HCT116 (cell line): Measurements from ENCODE around the gene ST7. TPM values are rescaled to one million over a fixed set of nuclear protein-coding genes. Genes with fewer than 3 reads are reported as not detected.

Experiments used
- ATAC-seq: fragments of 200-7000 bp; cut with Tn5 transposase; 2 replicates; pipeline ENCODE4 v1.9.1; 2020; ENCODE audit warnings: mild to moderate bottlenecking, moderate library complexity
- BruUV-seq: library from RNA; stranded (reverse); fragments of 400-500 nt; replicated peaks from 2 replicates; lab custom pipeline; 2021; lab: Mats Ljungman, UMichigan
- CTCF ChIA-PET: fragments of 300-600 bp; sonication (Branson Sonifier 250); formaldehyde crosslinking; loops from one replicate; lab custom pipeline; 2021; ENCODE audit warnings: antibody characterized with exemption; lab: Charles Lee
- POLR2A ChIA-PET: fragments of 300-600, 350-600 bp; sonication (Branson Sonifier 250); formaldehyde crosslinking; loops from one replicate; lab custom pipeline; 2021; ENCODE audit warnings: antibody characterized with exemption; lab: Charles Lee
- RAD21 ChIA-PET, 2 experiments: fragments of 300-600 bp; sonication (Branson Sonifier 250); formaldehyde crosslinking; loops; one replicate each; lab custom pipeline; 2023; ENCODE audit warnings: low total read pairs in 2 of 2; ENCODE audit not compliant: uncharacterized antibody in 2 of 2, unreplicated experiment in 2 of 2, low non-redundant PET in 1 of 2; lab: Charles Lee
- DNase-seq: peaks from one replicate; pipeline ENCODE4 v3.0.0-alpha.2; 2010; ENCODE audit warnings: low read depth, low spot score
- H2AFZ ChIP-seq: fragments of 200-600 bp; shearing (Covaris generic), sonication (generic); 2 replicates; pipeline ENCODE4 v1.6.1; 2017; ENCODE audit warnings: low read depth, mixed run types, mixed read lengths, antibody characterized with exemption, low read length; ENCODE audit not compliant: poor library complexity, severe bottlenecking
- H3K27ac ChIP-seq: 2 replicates; pipeline ENCODE4 v1.5.1; 2012; ENCODE audit warnings: low read depth, low read length
- H3K27me3 ChIP-seq: fragments of 200-600 bp; sonication (generic); 2 replicates; pipeline ENCODE4 v1.6.1; 2016; ENCODE audit warnings: mixed run types, low read length, mixed read lengths; ENCODE audit not compliant: insufficient read depth
- H3K36me3 ChIP-seq, 2 experiments: fragments of 200-500 bp in 1 of 2; fragments of 200-600 bp in 1 of 2; sonication (Bioruptor generic) in 1 of 2; sonication (generic) in 1 of 2; 2 replicates each; pipeline versions ENCODE4 v1.5.1 to v1.6.1; 2014 to 2016; ENCODE audit warnings: low read length in 2 of 2, inconsistent platforms in 1 of 2, mixed read lengths in 1 of 2, mixed run types in 1 of 2; ENCODE audit not compliant: insufficient read depth in 2 of 2, control insufficient read depth in 1 of 2
- H3K4me1 ChIP-seq, 2 experiments: fragments of 200-600 bp in 1 of 2; sonication (generic) in 1 of 2; 2 replicates each; pipeline versions ENCODE4 v1.5.1 to v1.6.1; 2012 to 2017; ENCODE audit warnings: low read length in 2 of 2, inconsistent platforms in 1 of 2, mild to moderate bottlenecking in 1 of 2, mixed read lengths in 1 of 2, mixed run types in 1 of 2, moderate library complexity in 1 of 2; ENCODE audit not compliant: insufficient read depth in 2 of 2, control insufficient read depth in 1 of 2
- H3K4me2 ChIP-seq: fragments of 200-600 bp; sonication (generic); 2 replicates; pipeline ENCODE4 v1.6.1; 2017; ENCODE audit warnings: mixed run types, low read length, mixed read lengths
- H3K4me3 ChIP-seq, 2 experiments: fragments of 200-600 bp in 1 of 2; sonication (generic) in 1 of 2; replicated peaks in 1 of 2; 2 replicates each; pipeline ENCODE4 v1.5.1; 2011 to 2016; ENCODE audit warnings: low read length in 2 of 2, control low read depth in 1 of 2, low read depth in 1 of 2, mild to moderate bottlenecking in 1 of 2, mixed read lengths in 1 of 2, mixed run types in 1 of 2
- H3K79me2 ChIP-seq: fragments of 200-600 bp; sonication (generic); 2 replicates; pipeline ENCODE4 v1.6.1; 2017; ENCODE audit warnings: mild to moderate bottlenecking, mixed run types, low read length, moderate library complexity, mixed read lengths; ENCODE audit not compliant: insufficient read depth
- H3K9ac ChIP-seq: fragments of 200-600 bp; sonication (generic); 2 replicates; pipeline ENCODE4 v1.6.1; 2016; ENCODE audit warnings: low read length, mixed read lengths
- H3K9me2 ChIP-seq: fragments of 200-600 bp; sonication (generic), shearing (Covaris generic); 2 replicates; pipeline ENCODE4 v1.6.1; 2017; ENCODE audit warnings: mixed run types, mild to moderate bottlenecking, moderate library complexity; ENCODE audit not compliant: insufficient read depth
- H3K9me3 ChIP-seq, 2 experiments: fragments of 200-500 bp in 1 of 2; fragments of 200-600 bp in 1 of 2; sonication (Bioruptor generic) in 1 of 2; sonication (generic) in 1 of 2; 2 replicates each; pipeline ENCODE4 v1.6.1; 2014 to 2017; ENCODE audit warnings: low read length in 2 of 2, mixed read lengths in 2 of 2, inconsistent platforms in 1 of 2, low read depth in 1 of 2, mild to moderate bottlenecking in 1 of 2, mixed run types in 1 of 2, moderate library complexity in 1 of 2; ENCODE audit not compliant: control insufficient read depth in 1 of 2, insufficient read depth in 1 of 2
- H4K20me1 ChIP-seq: fragments of 200-600 bp; sonication (generic), shearing (Covaris generic); 2 replicates; pipeline ENCODE4 v1.6.1; 2017; ENCODE audit warnings: mixed run types, mild to moderate bottlenecking, moderate library complexity; ENCODE audit not compliant: insufficient read depth
- CEBPB ChIP-seq: IDR thresholded peaks from 2 replicates; pipeline ENCODE4 v1.6.1; 2012; ENCODE audit warnings: low read depth
- CTCF ChIP-seq, 3 experiments: fragments of 200-600 bp in 1 of 3; sonication (generic) in 1 of 3; IDR thresholded peaks in 2 of 3; conservative IDR thresholded peaks in 1 of 3; 2 replicates each; pipeline ENCODE4 v1.5.1; 2012 to 2017; ENCODE audit warnings: low read depth in 2 of 3, low read length in 2 of 3, antibody characterized with exemption in 1 of 3, borderline replicate concordance in 1 of 3, control low read depth in 1 of 3, mild to moderate bottlenecking in 1 of 3, mixed read lengths in 1 of 3, mixed run types in 1 of 3, moderate library complexity in 1 of 3; ENCODE audit not compliant: insufficient read depth in 1 of 3
- EZH2phosphoT487 ChIP-seq: fragments of 200-600 bp; IDR thresholded peaks from 2 replicates; pipeline ENCODE4 v1.6.1; 2018; ENCODE audit warnings: antibody characterized with exemption, borderline replicate concordance
- JUND ChIP-seq: IDR thresholded peaks from 2 replicates; pipeline ENCODE4 v1.6.1; 2012
- MAX ChIP-seq: IDR thresholded peaks from 2 replicates; pipeline ENCODE4 v1.6.1; 2012
- SRF ChIP-seq: IDR thresholded peaks from 2 replicates; pipeline ENCODE4 v1.6.1; 2012; ENCODE audit warnings: low read depth
- TCF7L2 ChIP-seq: IDR thresholded peaks from 2 replicates; pipeline ENCODE4 v1.7.0; 2011; ENCODE audit warnings: borderline replicate concordance, inconsistent platforms; ENCODE audit not compliant: insufficient read depth, insufficient read length; ENCODE audit errors: extremely low read depth
- YY1 ChIP-seq: IDR thresholded peaks from 2 replicates; pipeline ENCODE4 v1.6.1; 2011; ENCODE audit warnings: low read length, low read depth, moderate library complexity, mild to moderate bottlenecking; ENCODE audit not compliant: insufficient replicate concordance; ENCODE audit errors: extremely low read depth
- ZFX ChIP-seq: fragments of 450-650 bp; IDR thresholded peaks from 2 replicates; pipeline ENCODE4 v1.6.1; 2017
- ZNF274 ChIP-seq: fragments of 200-500 bp; sonication (Bioruptor generic); IDR thresholded peaks from 2 replicates; pipeline ENCODE4 v1.6.1; 2014; ENCODE audit warnings: mild to moderate bottlenecking, low read depth, low read length, inconsistent platforms
- intact Hi-C: fragments of 100-400 bp; cut with micrococcal nuclease; formaldehyde crosslinking; loops from 2 replicates; pipeline ENCODE4 v1.10.0; 2022
- total RNA-seq: library from RNA; stranded (reverse); gene quantifications from one replicate; pipeline ENCODE4 v1.2.1, GENCODE V29; 2021; ENCODE audit not compliant: unreplicated experiment

ST7 gene
- total RNA-seq, 1 experiment from 2014 or later = 12.6 TPM

- no peak overlapping the region for H3K9ac ChIP-seq
- TF ChIP-seq ZFX (no peak), EZH2phosphoT487 (no peak), SRF (no peak), TCF7L2 (no peak), JUND (no peak), YY1 (no peak), CTCF (IDR thresholded peaks at IDR 0.05 in 2 of 3, conservative IDR thresholded peaks at IDR 0.05 in 1 of 3; ENCODE audit: borderline replicate concordance in 1 of 3, insufficient read depth in 1 of 3, low read depth in 2 of 3, low read length in 2 of 3) (no peak), MAX (no peak), CEBPB (no peak), ZNF274 (no peak)
- TF ChIP-seq, all 23 proteins: peak for 0
- Histone ChIP-seq H3K9me2 (no peaks in the 10 kb centered on the region), H3K4me1 (no peaks in the 10 kb centered on the region), H3K9me3 (no peaks in the 10 kb centered on the region), H3K4me2 (no peak overlapping the region), H2AFZ (no peak overlapping the region), H4K20me1 (no peaks in the 10 kb centered on the region), H3K27me3 (no peaks in the 10 kb centered on the region), H3K79me2 (no peaks in the 10 kb centered on the region), H3K36me3 (no peaks in the 10 kb centered on the region), H3K4me3 (no peak overlapping the region), H3K27ac (no peak overlapping the region)
- ChIA-PET CTCF (interaction anchor here (1.6 to 2.9 kb wide), 2 partner anchors 12 to 126 kb away, joined by 4 to 18 read pairs; no protein-coding TSS in a partner anchor), POLR2A (no interaction called here), RAD21 (no interaction called here)
- DNase-seq = no peak
- ATAC-seq = no peak
- BruUV-seq = no TSS peak
- intact Hi-C loops = no loop called here
Measured at GRCh38 chr7:117114272-117114671, 161.0 kb downstream of the ST7 start.
